Breast epithelium (tissue), 3 donors: ENCODE measurements around the gene PYM1.

Experiments used
- CTCF ChIP-seq, 3 donors: fragments of 450-650 bp; IDR thresholded peaks; one replicate each; pipeline ENCODE4 v1.5.1; 2016 to 2017; ENCODE audit warnings: antibody characterized with exemption in 3 of 3, mild to moderate bottlenecking in 3 of 3, moderate library complexity in 3 of 3
- POLR2A ChIP-seq: fragments of 450-650 bp; IDR thresholded peaks from one replicate; pipeline ENCODE4 v1.6.1; 2016; ENCODE audit warnings: antibody characterized with exemption, mild to moderate bottlenecking, moderate library complexity
- POLR2AphosphoS5 ChIP-seq, 3 donors: sonication (generic); formaldehyde crosslinking; IDR thresholded peaks; one replicate each; pipeline ENCODE4 v1.6.1; 2017; ENCODE audit warnings: antibody characterized with exemption in 3 of 3

- TF ChIP-seq CTCF (IDR thresholded peaks at IDR 0.05) (no peak), POLR2A (no peak), POLR2AphosphoS5 (IDR thresholded peaks at IDR 0.05) (no peak)
These were observed 1.6 kb downstream of the PYM1 start for GRCh38 chr12:55925870-55926737.
